ENCODE measurements around the gene SNURF.
"Not testable (repeated sequence)": the region's sequence is repeated elsewhere in the genome, so short reads cannot be mapped to it uniquely, and the experiment has no call there.

The SNURF gene, protein sequence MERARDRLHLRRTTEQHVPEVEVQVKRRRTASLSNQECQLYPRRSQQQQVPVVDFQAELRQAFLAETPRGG

DNA sequence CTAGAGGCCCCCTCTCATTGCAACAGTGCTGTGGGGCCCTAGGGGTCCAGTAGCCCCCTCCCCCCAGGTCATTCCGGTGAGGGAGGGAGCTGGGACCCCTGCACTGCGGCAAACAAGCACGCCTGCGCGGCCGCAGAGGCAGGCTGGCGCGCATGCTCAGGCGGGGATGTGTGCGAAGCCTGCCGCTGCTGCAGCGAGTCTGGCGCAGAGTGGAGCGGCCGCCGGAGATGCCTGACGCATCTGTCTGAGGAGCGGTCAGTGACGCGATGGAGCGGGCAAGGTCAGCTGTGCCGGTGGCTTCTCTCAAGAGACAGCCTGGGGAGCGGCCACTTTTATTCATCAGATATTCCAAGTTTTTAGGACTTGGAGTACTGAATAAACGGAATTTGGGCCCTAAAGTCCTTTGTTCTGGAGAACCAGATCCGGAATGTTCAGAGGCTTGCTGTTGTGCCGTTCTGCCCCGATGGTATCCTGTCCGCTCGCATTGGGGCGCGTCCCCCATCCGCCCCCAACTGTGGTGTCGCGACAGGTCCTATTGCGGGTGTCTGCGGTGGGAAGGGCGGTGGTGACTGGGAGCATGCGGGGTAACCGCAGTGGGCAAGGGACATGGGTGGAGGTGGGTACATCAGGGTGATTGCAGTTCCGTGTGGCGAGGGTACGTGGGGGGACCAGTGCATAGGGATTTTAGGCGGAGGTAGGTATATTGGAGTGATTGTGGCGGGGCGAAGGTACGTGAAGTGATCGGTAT is at the start of gene SNURF, which contains the start of gene SNRPN:
SNURF (plus strand) TSS at position 205 of the 748 bp plus-strand sequence; CDS start at position 267, 62 bp downstream.
SNRPN (plus strand) TSS at position 205 of the 748 bp plus-strand sequence. CDS start 19,467 bp downstream, outside the sequence.
- DNase-seq (ENCODE audit: low spot score): peak; percentile 63

DNA sequence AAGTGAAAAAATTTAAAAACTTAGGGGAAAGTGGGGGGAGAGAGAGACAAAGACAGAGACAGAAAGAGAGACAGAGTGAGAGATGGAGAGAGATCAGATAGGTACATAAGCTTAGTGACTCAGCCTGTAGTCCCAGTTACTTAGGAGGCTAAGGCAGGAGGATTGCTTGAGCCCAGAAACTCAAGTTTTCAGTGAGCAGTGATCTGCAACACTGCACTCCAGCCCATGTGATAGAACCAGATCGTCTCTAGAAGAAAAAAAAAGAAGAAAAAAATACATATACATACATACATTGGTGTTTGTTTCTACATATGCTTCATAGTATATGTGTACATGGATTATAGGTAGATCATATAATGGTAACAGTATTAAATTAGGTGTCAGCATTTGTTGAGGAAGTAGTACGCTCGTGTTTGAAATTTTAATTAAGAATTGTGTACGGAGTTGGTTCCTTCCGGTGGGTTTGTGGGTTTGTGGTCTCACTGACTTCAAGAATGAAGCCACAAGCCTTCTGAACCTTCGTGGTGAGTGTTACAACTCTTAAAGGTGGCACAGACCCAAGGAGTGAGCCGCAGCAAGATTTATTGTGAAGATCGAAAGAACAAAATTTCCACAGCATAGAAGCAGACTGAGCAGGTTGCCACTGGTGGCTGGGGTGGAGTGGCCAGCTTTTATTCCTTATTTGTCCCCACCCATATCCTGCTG is 38.3 kb upstream of the SNURF start:
- DNase-seq (ENCODE audit: low spot score): no peak

- DNase-seq (ENCODE audit: low spot score): no peak
Observed at GRCh38 chr15:24917431-24917830, 37.4 kb upstream of the SNURF start.

DNA sequence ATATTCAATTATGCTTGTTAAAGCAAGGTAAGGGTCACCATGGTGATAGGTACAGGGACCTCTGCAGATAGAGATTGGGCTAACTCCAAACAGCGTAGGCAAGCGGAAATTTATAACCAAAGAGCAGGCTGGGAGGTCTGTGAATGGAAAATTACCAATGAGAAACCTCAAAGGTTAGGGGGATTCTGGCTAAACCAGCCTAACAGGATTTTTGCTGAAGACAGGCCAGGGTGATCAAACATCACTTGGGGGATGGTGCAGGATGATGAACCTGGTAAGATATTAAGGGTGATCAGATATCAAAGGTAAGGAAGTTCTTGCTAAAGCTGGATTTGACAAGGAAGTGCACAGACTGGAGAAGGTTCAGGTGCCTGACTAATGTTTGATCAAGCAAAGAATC is 35.3 kb upstream of the SNURF start:
- DNase-seq (ENCODE audit: low spot score): no peak

GRCh38 chr15:24922781-24923180 is 32.0 kb upstream of the SNURF start:
- DNase-seq (ENCODE audit: low spot score): not testable (repeated sequence)

- DNase-seq (ENCODE audit: low spot score): no peak
Observed at GRCh38 chr15:24924153-24924552, 30.6 kb upstream of the SNURF start.

- DNase-seq (ENCODE audit: low spot score): no peak
Observed at GRCh38 chr15:24924621-24925020, 30.2 kb upstream of the SNURF start.

DNA sequence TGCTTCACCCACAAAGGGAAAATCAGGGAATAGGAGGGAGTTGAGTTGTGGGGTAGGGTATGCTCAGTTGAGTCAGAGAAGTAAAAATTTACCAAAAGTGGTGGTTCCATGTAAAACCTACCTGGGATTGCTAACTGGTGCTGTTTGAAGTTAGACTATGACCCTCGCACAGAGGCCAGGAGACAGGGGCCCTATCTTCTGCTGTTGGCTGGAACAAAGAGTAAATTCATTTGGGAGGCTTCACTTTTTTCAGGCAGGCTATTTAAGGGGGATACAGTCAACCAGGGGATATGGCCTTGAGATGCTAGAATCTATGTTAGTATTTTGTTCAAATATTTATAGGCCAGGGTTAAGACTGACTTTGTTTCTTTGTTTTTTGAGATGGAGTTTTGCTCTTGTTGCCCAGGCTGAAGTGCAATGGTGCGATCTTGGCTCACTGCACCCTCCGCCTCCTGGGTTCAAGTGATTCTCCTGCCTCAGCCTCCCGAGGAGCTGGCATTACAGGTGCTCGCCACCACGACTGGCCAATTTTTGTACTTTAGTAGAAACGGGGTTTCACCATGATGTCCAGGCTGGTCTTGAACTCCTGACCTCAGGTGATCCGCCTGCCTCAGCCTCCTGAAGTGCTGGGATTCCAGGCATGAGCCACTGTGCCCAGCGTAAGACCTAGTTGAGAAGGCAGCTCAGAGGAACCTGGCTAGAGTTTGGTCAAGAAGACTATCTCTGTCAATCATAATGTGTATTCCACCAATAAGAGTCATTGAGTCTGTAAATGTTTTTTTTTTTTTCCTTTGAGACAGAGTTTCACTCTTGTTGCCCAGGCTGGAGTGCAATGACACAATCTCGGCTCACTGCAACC is 22.7 kb upstream of the SNURF start:
- not testable (repeated sequence) for DNase-seq (ENCODE audit: low spot score)

DNA sequence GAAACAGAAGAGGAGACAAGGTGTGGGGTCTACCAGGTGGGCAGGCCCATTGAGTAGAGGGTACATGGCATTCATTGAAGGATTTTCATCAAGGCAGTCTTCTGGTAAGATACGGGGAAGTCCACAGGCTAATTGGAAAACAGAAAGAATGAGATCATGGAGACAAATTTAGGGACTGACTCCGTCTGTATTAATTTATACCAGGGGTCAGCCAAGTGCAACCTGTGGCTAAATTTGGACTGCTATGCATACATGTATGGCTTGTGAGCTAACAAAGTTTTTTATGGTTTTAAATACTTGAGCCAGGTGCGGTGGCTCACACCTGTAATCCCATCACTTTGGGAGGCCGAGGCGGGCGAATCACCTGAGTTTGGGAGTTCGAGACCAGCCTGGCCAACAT is 21.1 kb upstream of the SNURF start:
- no peak for DNase-seq (ENCODE audit: low spot score)

GRCh38 chr15:24938224-24938623 is 16.6 kb upstream of the SNURF start:
- not testable (repeated sequence) for DNase-seq (ENCODE audit: low spot score)

- no peak for DNase-seq (ENCODE audit: low spot score)
Observed at GRCh38 chr15:24940236-24940635, 14.6 kb upstream of the SNURF start.

GRCh38 chr15:24943361-24943760 is 11.4 kb upstream of the SNURF start:
- no peak for DNase-seq (ENCODE audit: low spot score)

- DNase-seq (ENCODE audit: low spot score): no peak
Observed at GRCh38 chr15:24944954-24945353, 9.8 kb upstream of the SNURF start.

GRCh38 chr15:24945711-24946110 is 9.1 kb upstream of the SNURF start:
- DNase-seq (ENCODE audit: low spot score): no peak

- no peak for DNase-seq (ENCODE audit: low spot score)
Observed at GRCh38 chr15:24948495-24948894, 6.3 kb upstream of the SNURF start.

- DNase-seq (ENCODE audit: low spot score): no peak
Observed at GRCh38 chr15:24955531-24955921, 739 bp downstream of the SNURF start.

- DNase-seq (ENCODE audit: low spot score): peak; percentile 66
Observed at GRCh38 chr15:24956111-24956838, 1.5 kb downstream of the SNURF start.

GRCh38 chr15:24957691-24958090 is 2.9 kb downstream of the SNURF start:
- no peak for DNase-seq (ENCODE audit: low spot score)

GRCh38 chr15:24961967-24962366 is 7.2 kb downstream of the SNURF start:
- DNase-seq (ENCODE audit: low spot score): no peak

- DNase-seq (ENCODE audit: low spot score): no peak
Observed at GRCh38 chr15:24962880-24963279, 8.1 kb downstream of the SNURF start.

DNA sequence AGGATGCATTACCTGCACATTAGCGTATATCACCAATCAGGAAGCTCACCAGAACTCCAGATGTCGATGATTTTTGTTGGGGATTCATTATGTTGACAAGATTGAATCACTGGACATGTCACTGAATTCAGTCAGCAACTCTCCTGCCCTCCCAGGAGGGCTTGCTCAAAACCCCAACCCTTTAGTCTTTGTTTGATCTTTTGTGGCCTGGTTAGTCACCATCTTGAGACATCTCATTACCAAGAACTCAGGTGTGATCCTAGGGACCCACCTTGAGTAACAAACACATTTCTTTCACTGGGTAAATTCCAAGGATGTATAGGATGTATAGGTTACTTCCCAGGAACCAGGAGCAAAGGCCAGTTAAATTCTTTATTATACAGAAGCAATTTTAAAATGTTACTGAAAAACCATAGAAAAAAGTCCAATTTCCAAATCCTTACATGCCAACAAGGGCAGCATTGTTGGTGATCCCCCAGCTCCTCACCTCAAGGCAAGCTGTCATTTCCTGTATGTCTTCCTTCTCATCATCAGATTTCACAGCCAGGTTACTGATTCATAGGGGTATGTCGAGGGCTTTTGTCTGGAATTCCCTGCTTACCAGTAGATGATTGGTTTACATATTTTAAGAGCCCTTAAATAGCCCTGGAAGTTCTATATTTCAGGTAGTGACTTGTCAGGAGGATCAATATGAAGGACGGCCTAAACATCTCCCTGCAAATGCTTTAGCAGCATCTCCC is 11.7 kb downstream of the SNURF start:
- DNase-seq (ENCODE audit: low spot score): no peak

Measured in activated CD4-positive, alpha-beta T cell treated with anti-CD3 and anti-CD28 coated beads, Interleukin-2, Interleukin-4, amounts not matched to agents 100 ng/mL and 50 ng/mL, durations not matched to agents 16 hours and 8 hours (primary cell).